Panc1 (cell line): ENCODE measurements around the gene ZDHHC11.

ENCODE experiments used
- CTCF ChIP-seq: fragments of 450-650 bp; IDR thresholded peaks from 2 replicates; pipeline ENCODE4 v1.5.1; 2017; ENCODE audit warnings: mild to moderate bottlenecking
- POLR2AphosphoS5 ChIP-seq: IDR thresholded peaks from 2 replicates; pipeline ENCODE4 v1.6.1; 2012; ENCODE audit warnings: mild to moderate bottlenecking, low read depth, low read length, moderate library complexity
- REST ChIP-seq, 2 experiments: IDR thresholded peaks; 2 replicates each; pipeline ENCODE4 v1.6.1; 2011 to 2012; ENCODE audit warnings: low read depth in 2 of 2, control low read depth in 1 of 2, low read length in 1 of 2, mild to moderate bottlenecking in 1 of 2, moderate library complexity in 1 of 2; ENCODE audit not compliant: insufficient read depth in 1 of 2
- SIN3A ChIP-seq: IDR thresholded peaks from 2 replicates; pipeline ENCODE4 v1.6.1; 2012; ENCODE audit warnings: low read depth, mild to moderate bottlenecking, low read length, moderate library complexity, borderline replicate concordance; ENCODE audit not compliant: insufficient read depth

GRCh38 chr5:852018-852417 lies 1.2 kb upstream of the ZDHHC11 start:
- TF ChIP-seq CTCF: no peak
- no peak for TF ChIP-seq REST (IDR thresholded peaks at IDR 0.05; ENCODE audit: insufficient read depth in 1 of 2, low read depth in 2 of 2, low read length in 1 of 2)
- no peak for TF ChIP-seq SIN3A
- no peak for TF ChIP-seq POLR2AphosphoS5
